Stomach smooth muscle (tissue), 2 donors: Measurements from ENCODE around the gene UBXN2A.

Source experiments
- H3K27ac ChIP-seq: one replicate; pipeline ENCODE4 v1.7.0; 2013; ENCODE audit warnings: mild to moderate bottlenecking, low read length, inconsistent platforms
- H3K27me3 ChIP-seq, 2 donors: one replicate each; pipeline ENCODE4 v1.7.0; 2013; ENCODE audit warnings: low read length in 2 of 2; ENCODE audit not compliant: insufficient read depth in 2 of 2, control insufficient read depth in 1 of 2
- H3K36me3 ChIP-seq, 2 donors: one replicate each; pipeline ENCODE4 v1.7.0; 2013; ENCODE audit warnings: low read length in 2 of 2; ENCODE audit not compliant: control insufficient read depth in 2 of 2, insufficient read depth in 2 of 2
- H3K4me1 ChIP-seq: one replicate; pipeline ENCODE4 v1.7.0; 2013; ENCODE audit warnings: low read length; ENCODE audit not compliant: control insufficient read depth, insufficient read depth
- H3K4me3 ChIP-seq, 2 donors: one replicate each; pipeline ENCODE4 v1.7.0; 2013; ENCODE audit warnings: low read length in 2 of 2
- H3K9ac ChIP-seq, 2 donors: one replicate each; pipeline ENCODE4 v1.7.0; 2013; ENCODE audit warnings: low read length in 2 of 2, mild to moderate bottlenecking in 1 of 2
- H3K9me3 ChIP-seq, 2 donors: one replicate each; pipeline ENCODE4 v1.7.0; 2013; ENCODE audit warnings: low read length in 2 of 2; ENCODE audit not compliant: control insufficient read depth in 2 of 2
- donor health status: healthy.
- donor health status: Pancreatic carcinoma.

The UBXN2A gene

GRCh38 chr2:23993736-23994269, 53.5 kb downstream of the UBXN2A start:
- H3K4me3 ChIP-seq = no peak overlapping the region
- no peaks in the 10 kb centered on the region for H3K4me1 ChIP-seq
- no peak overlapping the region for H3K27ac ChIP-seq
- H3K9me3 ChIP-seq = no peaks in the 10 kb centered on the region
- H3K9ac ChIP-seq = no peak overlapping the region
- H3K36me3 ChIP-seq = no peaks in the 10 kb centered on the region
- no peaks in the 10 kb centered on the region for H3K27me3 ChIP-seq

GRCh38 chr2:23994567-23994966, 54.3 kb downstream of the UBXN2A start:
- Histone ChIP-seq H3K4me1 (no peaks in the 10 kb centered on the region), H3K9me3 (no peaks in the 10 kb centered on the region), H3K9ac (no peak overlapping the region), H3K27ac (no peak overlapping the region), H3K36me3 (peaks cover 0 to under 1% of the 10 kb centered on the region in 2 donors), H3K27me3 (no peaks in the 10 kb centered on the region), H3K4me3 (no peak overlapping the region)

- H3K36me3 ChIP-seq = no peaks in the 10 kb centered on the region
- H3K4me1 ChIP-seq = peaks cover 11% of the 10 kb centered on the region
- H3K27ac ChIP-seq = no peak overlapping the region
- no peak overlapping the region for H3K9ac ChIP-seq
- no peaks in the 10 kb centered on the region for H3K9me3 ChIP-seq
- peaks cover 26 to 27% of the 10 kb centered on the region in 2 donors for H3K27me3 ChIP-seq
- no peak overlapping the region for H3K4me3 ChIP-seq
These were observed 67.4 kb downstream of the UBXN2A start for GRCh38 chr2:24007693-24008092.

GRCh38 chr2:24008672-24009366, 68.6 kb downstream of the UBXN2A start:
- H3K27me3 ChIP-seq = peaks cover 27 to 28% of the 10 kb centered on the region in 2 donors
- no peaks in the 10 kb centered on the region for H3K9me3 ChIP-seq
- H3K4me3 ChIP-seq = no peak overlapping the region
- no peak overlapping the region for H3K9ac ChIP-seq
- no peak overlapping the region for H3K27ac ChIP-seq
- H3K4me1 ChIP-seq = peaks cover 11% of the 10 kb centered on the region
- H3K36me3 ChIP-seq = no peaks in the 10 kb centered on the region

GRCh38 chr2:24009367-24009679, 69.1 kb downstream of the UBXN2A start:
- Histone ChIP-seq H3K27ac (no peak overlapping the region), H3K4me3 (peak overlapping the region in 1 of 2 donors; percentile 58), H3K9me3 (no peaks in the 10 kb centered on the region), H3K27me3 (peaks cover 27 to 28% of the 10 kb centered on the region in 2 donors), H3K36me3 (no peaks in the 10 kb centered on the region), H3K9ac (no peak overlapping the region), H3K4me1 (peaks cover 11% of the 10 kb centered on the region)

- Histone ChIP-seq H3K4me1 (peaks cover 11% of the 10 kb centered on the region), H3K36me3 (no peaks in the 10 kb centered on the region), H3K4me3 (peak within 1 kb of the TSS in 1 of 2 donors; percentile 58), H3K27ac (no peak within 1 kb of the TSS), H3K27me3 (peaks cover 27 to 28% of the 10 kb centered on the region in 2 donors), H3K9me3 (no peaks in the 10 kb centered on the region), H3K9ac (no peak within 1 kb of the TSS)
These were observed 69.6 kb downstream of the UBXN2A start, which contains the start of gene MFSD2B for GRCh38 chr2:24009680-24010476. MFSD2B (plus strand) TSS chr2:24010085; CDS start chr2:24010097, 12 bp downstream.

GRCh38 chr2:24010477-24011249, 70.4 kb downstream of the UBXN2A start:
- H3K36me3 ChIP-seq = no peaks in the 10 kb centered on the region
- peak overlapping the region in 1 of 2 donors; percentile 58 for H3K4me3 ChIP-seq
- no peak overlapping the region for H3K9ac ChIP-seq
- peaks cover 11% of the 10 kb centered on the region for H3K4me1 ChIP-seq
- H3K27me3 ChIP-seq = peaks cover 27 to 28% of the 10 kb centered on the region in 2 donors
- H3K27ac ChIP-seq = no peak overlapping the region
- no peaks in the 10 kb centered on the region for H3K9me3 ChIP-seq

- H3K27ac ChIP-seq = no peak overlapping the region
- H3K4me1 ChIP-seq = peaks cover 11% of the 10 kb centered on the region
- H3K27me3 ChIP-seq = peaks cover 27 to 28% of the 10 kb centered on the region in 2 donors
- no peak overlapping the region for H3K4me3 ChIP-seq
- H3K9me3 ChIP-seq = no peaks in the 10 kb centered on the region
- H3K36me3 ChIP-seq = no peaks in the 10 kb centered on the region
- H3K9ac ChIP-seq = no peak overlapping the region
These were observed 71.2 kb downstream of the UBXN2A start for GRCh38 chr2:24011250-24012104.

GRCh38 chr2:24012521-24013188, 72.4 kb downstream of the UBXN2A start:
- H3K9ac ChIP-seq = no peak overlapping the region
- no peaks in the 10 kb centered on the region for H3K9me3 ChIP-seq
- no peak overlapping the region for H3K27ac ChIP-seq

More at GRCh38 chr2:24012521-24013188, 72.4 kb downstream of the UBXN2A start:
- Histone ChIP-seq H3K4me1 (peaks cover 11% of the 10 kb centered on the region), H3K27me3 (peaks cover 27 to 28% of the 10 kb centered on the region in 2 donors), H3K4me3 (no peak overlapping the region), H3K36me3 (no peaks in the 10 kb centered on the region)
